Karpas-422 (cell line): Measurements from ENCODE around the gene TRMT61A. TPM values are rescaled to one million over a fixed set of nuclear protein-coding genes. Genes with fewer than 3 reads are reported as not detected.
"Not testable (repeated sequence)": the region's sequence is repeated elsewhere in the genome, so short reads cannot be mapped to it uniquely, and the experiment has no call there.

Experiments
- DNase-seq: peaks from one replicate; pipeline ENCODE4 v3.0.0-alpha.2; 2015
- H2AFZ ChIP-seq: fragments of 200-600 bp; sonication (generic); 2 replicates; pipeline ENCODE4 v1.6.1; 2014; ENCODE audit warnings: antibody characterized with exemption, low read length, mixed read lengths
- H3K27ac ChIP-seq: fragments of 200-600 bp; sonication (generic); 2 replicates; pipeline ENCODE4 v1.5.1; 2014; ENCODE audit warnings: mild to moderate bottlenecking, low read length, moderate library complexity
- H3K27me3 ChIP-seq: fragments of 200-600 bp; sonication (generic); 2 replicates; pipeline ENCODE4 v1.6.1; 2014; ENCODE audit warnings: low read length, mixed read lengths
- H3K36me3 ChIP-seq: fragments of 200-600 bp; sonication (generic); 2 replicates; pipeline ENCODE4 v1.6.1; 2014; ENCODE audit warnings: low read length, mixed read lengths; ENCODE audit not compliant: insufficient read depth
- H3K4me1 ChIP-seq: fragments of 200-600 bp; sonication (generic); 2 replicates; pipeline ENCODE4 v1.6.1; 2014; ENCODE audit warnings: mild to moderate bottlenecking, low read length, mixed read lengths
- H3K4me2 ChIP-seq: fragments of 200-600 bp; sonication (generic); 2 replicates; pipeline ENCODE4 v1.6.1; 2014; ENCODE audit warnings: low read length, low read depth, mild to moderate bottlenecking; ENCODE audit not compliant: poor library complexity, severe bottlenecking
- H3K4me3 ChIP-seq: fragments of 200-600 bp; sonication (generic); 2 replicates; pipeline ENCODE4 v1.5.1; 2014; ENCODE audit warnings: mild to moderate bottlenecking, antibody characterized with exemption, low read length, mixed read lengths
- H3K79me2 ChIP-seq: fragments of 200-600 bp; sonication (generic); 2 replicates; pipeline ENCODE4 v1.6.1; 2014; ENCODE audit warnings: mild to moderate bottlenecking, low read length, mixed read lengths
- H3K9ac ChIP-seq: fragments of 200-600 bp; sonication (generic); 2 replicates; pipeline ENCODE4 v1.6.0; 2014; ENCODE audit warnings: low read length
- H3K9me2 ChIP-seq: fragments of 200-600 bp; sonication (generic), shearing (Covaris generic); replicated peaks from 2 replicates; pipeline ENCODE4 v1.6.0; 2014; ENCODE audit warnings: mild to moderate bottlenecking, low read length, moderate library complexity; ENCODE audit not compliant: insufficient read depth
- H3K9me3 ChIP-seq: fragments of 300-700, 200-600 bp; sonication (generic); 2 replicates; pipeline ENCODE4 v1.6.1; 2014; ENCODE audit warnings: low read length, mixed read lengths
- H4K20me1 ChIP-seq: fragments of 200-600 bp; sonication (generic); 2 replicates; pipeline ENCODE4 v1.6.1; 2014; ENCODE audit warnings: mild to moderate bottlenecking, antibody characterized with exemption, low read length, low read depth; ENCODE audit not compliant: insufficient read depth
- total RNA-seq: library from RNA; depleted of rRNA; stranded (reverse); fragments of >200 nt; shearing (Covaris generic); gene quantifications from 2 replicates; pipeline ENCODE4 v1.2.3, GENCODE V29; 2014; ENCODE audit warnings: low replicate concordance

Gene TRMT61A
- total RNA-seq, 1 experiment from 2014 or later: 8.0 TPM

DNA sequence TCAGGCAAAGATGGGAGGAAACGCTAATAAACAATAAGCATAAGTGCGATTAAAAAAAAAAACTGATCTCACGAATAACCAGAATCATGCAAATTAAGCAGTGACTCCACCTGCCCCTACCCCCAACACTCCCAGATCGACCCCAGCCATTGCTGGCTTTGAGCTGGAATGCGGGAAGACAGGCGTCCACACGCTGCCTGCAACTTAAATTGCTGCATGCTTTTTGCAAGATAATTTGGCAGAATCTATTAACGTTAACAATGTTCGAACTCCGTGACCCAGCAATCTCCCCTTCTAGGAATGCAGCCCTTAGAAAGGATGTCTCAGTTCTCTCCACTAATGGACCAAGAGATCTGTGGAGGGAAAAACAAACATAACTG, 5.4 kb upstream of the TRMT61A start:
- peaks cover 6% of the 10 kb centered on the region for H3K79me2 ChIP-seq
- no peak overlapping the region for H2AFZ ChIP-seq
- H4K20me1 ChIP-seq: no peaks in the 10 kb centered on the region
- no peak overlapping the region for H3K27ac ChIP-seq
- H3K4me1 ChIP-seq: peaks cover 54% of the 10 kb centered on the region
- H3K9me2 ChIP-seq: no peaks in the 10 kb centered on the region
- H3K4me2 ChIP-seq: no peak overlapping the region
- H3K36me3 ChIP-seq: no peaks in the 10 kb centered on the region
- no peak overlapping the region for H3K9ac ChIP-seq
- no peaks in the 10 kb centered on the region for H3K9me3 ChIP-seq
- no peak for DNase-seq
- H3K27me3 ChIP-seq: no peaks in the 10 kb centered on the region
- no peak overlapping the region for H3K4me3 ChIP-seq

DNA sequence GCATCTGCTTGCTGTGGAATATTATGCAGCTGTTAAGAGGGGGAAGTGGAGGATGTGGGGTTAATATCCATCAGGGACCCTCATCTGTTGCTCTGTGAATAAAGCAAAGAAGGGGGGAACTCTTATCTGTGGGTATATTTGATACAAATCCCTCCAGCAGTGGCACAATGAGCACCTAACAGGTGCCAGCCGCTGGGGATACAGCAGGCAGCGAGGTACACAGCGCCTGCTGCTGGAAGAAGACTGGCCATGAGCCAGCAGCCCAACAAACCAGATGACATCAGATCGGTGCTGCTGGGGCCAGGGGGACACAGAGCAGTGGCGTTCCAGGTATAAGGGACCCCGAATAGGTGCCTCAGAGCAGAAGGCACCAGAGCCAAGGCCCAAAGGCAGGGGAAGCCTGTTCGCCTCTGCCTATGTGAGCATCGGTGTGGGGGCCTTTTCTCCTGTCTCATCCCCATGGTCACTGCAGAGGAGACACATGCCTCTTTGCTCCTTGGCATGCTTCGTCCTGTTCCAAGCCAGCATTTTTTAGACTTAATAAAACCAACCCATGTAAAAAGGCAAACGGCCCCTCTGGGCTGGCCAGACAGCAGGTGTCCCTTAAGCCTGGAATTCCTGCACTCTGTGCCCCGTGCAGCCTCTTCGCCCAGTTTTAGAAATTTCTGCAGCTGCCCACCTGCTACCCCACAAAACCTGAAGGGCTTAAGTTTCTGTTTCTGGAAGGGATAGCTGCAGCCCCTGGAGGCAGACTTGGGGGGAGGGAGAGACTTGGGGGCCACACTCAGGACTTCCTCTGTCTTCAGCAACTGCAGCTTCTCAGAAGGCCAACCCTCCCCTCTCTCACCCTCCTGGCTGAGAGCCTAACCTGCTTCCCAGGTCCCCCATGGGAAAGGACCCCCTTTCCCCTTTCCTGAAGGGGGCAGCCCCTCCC, 4.7 kb upstream of the TRMT61A start:
- no peaks in the 10 kb centered on the region for H3K9me3 ChIP-seq
- H3K36me3 ChIP-seq: no peaks in the 10 kb centered on the region
- H3K9ac ChIP-seq: peak overlapping the region; percentile 26; the same call in 1 of the 2 replicates
- H3K4me2 ChIP-seq: no peak overlapping the region
- H3K9me2 ChIP-seq: no peaks in the 10 kb centered on the region
- peaks cover 12% of the 10 kb centered on the region for H3K79me2 ChIP-seq
- peaks cover 49% of the 10 kb centered on the region for H3K4me1 ChIP-seq
- no peaks in the 10 kb centered on the region; the same call in 1 of the 2 replicates for H4K20me1 ChIP-seq
- peak; percentile 56 for DNase-seq
- H3K27ac ChIP-seq: peak overlapping the region; percentile 47
- H3K4me3 ChIP-seq: no peak overlapping the region
- no peaks in the 10 kb centered on the region for H3K27me3 ChIP-seq
- H2AFZ ChIP-seq: no peak overlapping the region

DNA sequence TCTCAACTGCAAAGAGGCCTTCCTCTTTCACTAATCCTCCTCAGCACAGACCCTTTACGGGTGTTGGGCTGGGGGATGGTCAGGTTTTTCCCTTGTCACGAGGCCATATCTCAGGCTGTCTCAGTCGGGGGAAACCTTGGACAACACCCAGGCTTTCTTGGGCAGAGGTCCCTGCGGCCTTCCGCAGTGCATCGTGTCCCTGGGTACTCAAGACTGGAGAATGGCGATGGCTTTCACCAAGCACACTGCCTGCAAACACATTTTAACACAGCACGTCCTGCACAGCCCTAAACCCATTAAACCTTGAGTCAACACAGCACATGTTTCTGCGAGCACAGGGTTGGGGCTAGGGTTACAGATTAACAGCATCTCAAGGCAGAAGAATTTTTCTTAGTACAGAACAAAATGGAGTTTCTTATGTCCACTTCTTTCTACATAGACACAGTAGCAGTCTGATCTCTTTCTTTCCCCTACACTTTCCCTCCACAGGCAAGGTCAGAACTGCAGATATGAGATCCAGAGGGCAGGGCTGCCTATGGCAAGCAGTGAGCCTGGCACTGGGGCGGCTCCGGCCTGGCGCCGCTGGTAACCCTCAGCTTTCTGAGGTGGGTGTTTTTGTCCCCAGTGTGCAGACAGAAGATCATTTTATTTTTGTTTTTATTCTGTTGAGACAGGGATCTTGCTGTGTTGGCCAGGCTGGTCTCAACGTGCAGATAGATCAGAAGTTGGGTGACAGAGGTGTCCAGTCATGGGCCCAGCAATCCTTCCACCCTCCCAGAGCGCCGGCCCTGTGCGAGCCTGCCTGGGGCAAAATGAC, 3.4 kb upstream of the TRMT61A start:
- not testable (repeated sequence) for H3K27me3 ChIP-seq, H3K27ac ChIP-seq, H3K9ac ChIP-seq, H4K20me1 ChIP-seq, H3K4me2 ChIP-seq, H2AFZ ChIP-seq, H3K36me3 ChIP-seq, DNase-seq, H3K9me3 ChIP-seq, H3K4me3 ChIP-seq, H3K9me2 ChIP-seq
- peaks cover 25% of the 10 kb centered on the region for H3K79me2 ChIP-seq
- H3K4me1 ChIP-seq: peaks cover 45% of the 10 kb centered on the region

DNA sequence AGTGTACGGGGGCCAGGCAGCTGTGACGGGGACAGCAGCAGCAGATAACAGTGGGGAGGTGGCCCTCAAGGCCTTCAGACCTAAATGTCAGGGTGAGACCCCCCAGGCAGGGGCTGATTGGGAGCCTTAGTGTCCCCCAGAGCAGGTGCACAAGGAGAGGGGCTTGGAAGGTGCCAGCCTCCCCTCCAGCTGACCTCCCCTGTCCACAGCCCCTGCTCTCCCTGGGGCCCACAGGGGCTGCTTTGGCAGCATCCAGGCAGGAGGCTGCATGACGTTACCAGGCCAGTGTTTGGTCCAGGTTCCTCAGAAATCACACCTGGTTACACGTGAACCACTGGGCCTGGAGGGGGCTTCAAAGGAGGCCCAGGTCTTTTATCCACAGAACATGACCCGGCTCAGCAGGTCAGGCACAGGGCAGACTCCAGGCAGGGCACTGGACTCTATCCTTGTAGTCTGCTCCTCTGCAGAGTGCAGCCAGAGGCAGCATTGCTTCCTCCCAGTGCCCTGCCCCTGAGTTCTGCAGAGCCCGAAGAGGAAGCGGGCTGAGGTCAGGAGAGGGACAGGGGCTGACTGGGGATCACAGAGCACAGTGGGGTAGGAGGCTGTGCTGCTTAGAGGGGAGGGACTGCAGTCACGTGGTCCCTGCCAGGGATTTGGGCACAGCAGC, 2.6 kb upstream of the TRMT61A start:
- Histone ChIP-seq H4K20me1 (peaks cover 13% of the 10 kb centered on the region; the same call in 1 of the 2 replicates), H3K4me2 (no peak overlapping the region), H3K27ac (no peak overlapping the region), H2AFZ (no peak overlapping the region), H3K4me1 (peaks cover 41% of the 10 kb centered on the region), H3K9ac (no peak overlapping the region), H3K9me3 (no peaks in the 10 kb centered on the region), H3K79me2 (peaks cover 33% of the 10 kb centered on the region), H3K9me2 (no peaks in the 10 kb centered on the region), H3K36me3 (no peaks in the 10 kb centered on the region), H3K27me3 (no peaks in the 10 kb centered on the region), H3K4me3 (no peak overlapping the region)
- DNase-seq: no peak

DNA sequence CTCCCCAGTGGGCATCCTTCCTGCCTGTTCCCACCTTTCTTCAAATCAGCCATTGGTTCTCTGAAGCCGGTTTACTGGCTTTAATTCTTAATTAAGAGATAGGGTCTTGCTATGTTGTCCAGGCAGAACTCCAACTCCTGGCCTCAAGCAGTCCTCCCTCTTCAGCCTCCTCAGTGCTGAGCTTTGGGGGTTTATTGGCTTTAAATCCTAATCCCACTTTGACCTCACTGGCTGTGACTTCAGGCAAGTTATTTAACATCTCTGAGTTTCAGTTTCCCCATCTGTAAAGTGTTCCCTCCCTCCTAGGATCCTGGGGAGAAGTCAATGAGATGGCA, 2.1 kb upstream of the TRMT61A start:
- Histone ChIP-seq H3K27ac (peak overlapping the region; percentile 57), H3K4me2 (peak overlapping the region; percentile 83), H3K27me3 (no peaks in the 10 kb centered on the region), H3K9me3 (no peaks in the 10 kb centered on the region), H4K20me1 (peaks cover 13% of the 10 kb centered on the region; the same call in 1 of the 2 replicates), H3K36me3 (no peaks in the 10 kb centered on the region), H3K9ac (peak overlapping the region; percentile 89), H3K9me2 (no peaks in the 10 kb centered on the region), H2AFZ (no peak overlapping the region), H3K4me3 (peak overlapping the region; percentile 93; the same call in 1 of the 2 replicates), H3K79me2 (peaks cover 36% of the 10 kb centered on the region), H3K4me1 (peaks cover 41% of the 10 kb centered on the region)
- DNase-seq: no peak

DNA sequence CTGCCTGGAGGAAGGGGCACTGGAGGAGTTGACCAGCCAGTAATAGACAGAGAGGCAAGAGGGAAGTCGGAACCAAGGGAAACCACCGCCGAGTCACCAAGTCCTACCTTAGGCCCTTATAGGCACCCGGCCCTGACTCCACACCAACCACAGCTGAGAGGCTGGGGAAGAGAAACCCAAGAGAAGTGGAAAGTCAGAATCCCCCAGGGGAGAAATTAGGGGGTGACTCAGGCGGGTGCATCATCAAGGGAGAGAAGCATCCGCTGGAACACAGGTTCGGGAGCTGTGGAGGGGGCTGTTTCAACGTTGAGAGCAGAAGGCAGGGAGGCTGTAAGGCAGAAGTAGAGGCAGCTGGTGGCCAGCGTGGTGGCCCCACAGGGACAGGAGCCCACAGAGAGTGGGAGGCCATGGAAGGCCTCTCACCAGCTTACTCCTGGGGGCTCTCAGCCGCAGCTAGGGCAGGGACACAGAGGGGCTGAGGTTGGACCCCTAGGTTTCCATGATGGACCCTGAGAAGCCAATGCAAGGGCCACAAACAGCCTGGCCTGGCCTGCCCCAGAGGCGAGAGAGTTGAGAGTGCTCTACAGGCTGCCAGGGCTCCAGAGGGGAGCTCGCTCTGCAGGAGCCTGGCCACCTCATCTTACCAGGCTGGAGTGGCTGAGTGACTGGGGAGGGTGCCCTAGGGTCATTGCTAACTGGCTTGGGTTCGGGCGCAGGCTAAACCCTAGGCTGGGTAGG, 1.4 kb upstream of the TRMT61A start:
- no peaks in the 10 kb centered on the region for H3K27me3 ChIP-seq
- peaks cover 13% of the 10 kb centered on the region; the same call in 1 of the 2 replicates for H4K20me1 ChIP-seq
- H3K4me3 ChIP-seq: peak overlapping the region; percentile 93
- H3K9ac ChIP-seq: peak overlapping the region; percentile 89
- peaks cover 36% of the 10 kb centered on the region for H3K79me2 ChIP-seq
- H3K4me1 ChIP-seq: peaks cover 41% of the 10 kb centered on the region
- no peaks in the 10 kb centered on the region for H3K9me3 ChIP-seq
- H3K4me2 ChIP-seq: peak overlapping the region; percentile 83
- H3K36me3 ChIP-seq: no peaks in the 10 kb centered on the region
- H3K9me2 ChIP-seq: no peaks in the 10 kb centered on the region
- H3K27ac ChIP-seq: peak overlapping the region; percentile 57
- H2AFZ ChIP-seq: no peak overlapping the region
- DNase-seq: peak; percentile 90

DNA sequence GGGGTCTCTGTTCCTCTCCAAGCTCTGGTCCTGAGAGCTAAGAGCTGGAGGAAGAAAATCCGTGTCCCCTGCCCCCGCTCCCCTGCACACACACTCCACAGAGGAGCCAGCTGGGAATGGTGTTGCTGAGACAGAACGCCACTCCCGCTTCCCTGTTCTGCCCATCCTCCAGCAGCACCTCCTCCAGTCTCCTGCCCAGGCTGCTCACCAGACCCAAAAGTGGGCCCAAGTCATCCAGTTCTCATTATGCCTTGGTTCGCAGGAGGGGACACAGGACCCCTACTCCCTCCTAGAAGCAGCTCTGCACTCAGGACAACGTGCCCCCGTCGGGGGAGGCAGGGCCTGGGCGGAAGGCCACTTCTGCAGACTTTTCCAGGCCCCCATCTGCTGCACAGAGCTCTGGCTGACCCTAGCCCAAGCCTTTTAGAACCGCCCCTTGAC, 830 bp upstream of the TRMT61A start:
- peak overlapping the region; percentile 93 for H3K4me3 ChIP-seq
- peaks cover 41% of the 10 kb centered on the region for H3K4me1 ChIP-seq
- peak overlapping the region; percentile 57; the same call in 1 of the 2 replicates for H3K27ac ChIP-seq
- peak overlapping the region; percentile 83 for H3K4me2 ChIP-seq
- no peaks in the 10 kb centered on the region for H3K9me3 ChIP-seq
- no peaks in the 10 kb centered on the region for H3K9me2 ChIP-seq
- peaks cover 36% of the 10 kb centered on the region for H3K79me2 ChIP-seq
- no peaks in the 10 kb centered on the region for H3K27me3 ChIP-seq
- peak overlapping the region; percentile 89 for H3K9ac ChIP-seq
- H3K36me3 ChIP-seq: no peaks in the 10 kb centered on the region
- H4K20me1 ChIP-seq: peaks cover 13% of the 10 kb centered on the region; the same call in 1 of the 2 replicates
- DNase-seq: no peak
- H2AFZ ChIP-seq: no peak overlapping the region
